Muscle of leg (tissue), 11 donors: ENCODE measurements around the gene RAPGEF5. TPM values are rescaled to one million over a fixed set of nuclear protein-coding genes. Genes with fewer than 3 reads are reported as not detected.

Experiments used
- DNase-seq: peaks from one replicate; pipeline ENCODE4 v3.0.0; 2013
- H3K27ac ChIP-seq: one replicate; pipeline ENCODE4 v1.5.1; 2013; ENCODE audit warnings: mild to moderate bottlenecking, low read length, control low read depth
- H3K27me3 ChIP-seq: one replicate; pipeline ENCODE4 v1.6.1; 2013; ENCODE audit warnings: low read length; ENCODE audit not compliant: control insufficient read depth, insufficient read depth
- H3K36me3 ChIP-seq: one replicate; pipeline ENCODE4 v1.6.1; 2013; ENCODE audit warnings: low read length; ENCODE audit not compliant: control insufficient read depth, insufficient read depth
- H3K4me1 ChIP-seq: one replicate; pipeline ENCODE4 v1.6.1; 2013; ENCODE audit warnings: low read length; ENCODE audit not compliant: control insufficient read depth, insufficient read depth
- H3K4me3 ChIP-seq: one replicate; pipeline ENCODE4 v1.5.1; 2013; ENCODE audit warnings: low read length, control low read depth
- H3K9me3 ChIP-seq: replicated peaks from 2 replicates; pipeline ENCODE4 v1.6.1; 2013; ENCODE audit warnings: low read depth, low read length; ENCODE audit not compliant: control insufficient read depth
- WGBS: methylation state at CpG from one replicate; pipeline ENCODE4 v1.1.5; 2013; ENCODE audit warnings: missing lambda C conversion rate; ENCODE audit not compliant: insufficient coverage; 5-methylcytosine and 5-hydroxymethylcytosine counted together
- polyA plus RNA-seq, 8 donors: library from polyadenylated mRNA; unstranded; fragments of 120-200 nt; gene quantifications; one replicate each; pipeline versions ENCODE4 v1.2.1 to v1.2.3, GENCODE V29; 2013; ENCODE audit warnings: inconsistent platforms in 1 of 8, low replicate concordance in 1 of 8; ENCODE audit not compliant: insufficient read length in 8 of 8, insufficient read depth in 1 of 8
- total RNA-seq: library from RNA; stranded (reverse); fragments of 120-200 nt; gene quantifications from one replicate; pipeline ENCODE4 v1.2.4, GENCODE V29; 2013

The RAPGEF5 gene
- total and polyA plus RNA-seq, 9 donors: 11.2 to 21.8 (median 13.5) TPM

DNA sequence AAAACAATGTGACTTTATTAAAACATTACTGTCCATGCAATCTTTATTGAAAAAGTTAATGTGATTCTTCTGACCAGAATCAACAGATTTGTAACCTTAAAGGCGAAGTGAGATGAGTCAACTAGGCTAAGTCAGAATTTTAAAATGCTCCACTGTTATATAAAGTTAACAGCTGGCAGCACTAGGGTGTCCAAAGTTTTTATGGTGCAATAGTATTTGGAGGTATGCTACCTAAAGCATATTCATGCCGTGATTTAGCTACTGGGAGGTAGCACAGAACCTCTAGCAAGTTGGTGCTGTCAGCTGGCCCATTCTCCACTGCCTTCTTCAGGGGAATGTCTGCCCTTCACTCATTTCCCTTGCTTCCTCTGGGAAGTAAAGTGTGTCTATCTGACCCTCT is 126.7 kb downstream of the RAPGEF5 start:
- Histone ChIP-seq H3K4me1 (no peaks in the 10 kb centered on the region), H3K27ac (no peak overlapping the region), H3K9me3 (no peaks in the 10 kb centered on the region), H3K27me3 (no peaks in the 10 kb centered on the region), H3K36me3 (no peaks in the 10 kb centered on the region), H3K4me3 (no peak overlapping the region)
- 100% methylated on average over 1 of the region's 2 CpGs for WGBS
- DNase-seq: no peak

GRCh38 chr7:22229148-22229547 is 127.8 kb downstream of the RAPGEF5 start:
- no CpG with 5 or more reads among the region's 2 CpGs for WGBS
- DNase-seq: no peak
- no peaks in the 10 kb centered on the region for H3K36me3 ChIP-seq
- H3K27ac ChIP-seq: no peak overlapping the region
- no peaks in the 10 kb centered on the region for H3K4me1 ChIP-seq
- H3K4me3 ChIP-seq: no peak overlapping the region
- H3K27me3 ChIP-seq: no peaks in the 10 kb centered on the region
- H3K9me3 ChIP-seq: no peaks in the 10 kb centered on the region

DNA sequence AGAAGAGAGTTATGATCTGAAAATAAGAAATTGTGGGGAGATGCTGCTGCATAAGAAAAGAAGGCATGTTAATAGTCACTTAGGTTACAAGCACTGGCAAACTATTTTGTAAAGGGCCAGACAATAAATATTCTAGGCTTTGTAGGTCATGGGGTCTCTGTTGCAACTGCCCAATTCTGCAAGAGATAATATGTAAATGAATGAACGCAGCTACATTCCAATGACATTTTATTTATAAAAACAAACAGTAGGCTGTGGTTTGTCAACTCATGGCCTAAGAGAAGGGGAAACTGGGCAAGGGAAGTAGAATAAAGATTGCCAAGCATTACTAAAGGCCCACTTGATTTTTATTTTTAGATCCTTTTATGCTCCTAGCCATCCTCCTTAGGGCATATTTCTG is 133.1 kb downstream of the RAPGEF5 start:
- no peak overlapping the region for H3K4me3 ChIP-seq
- H3K27ac ChIP-seq: no peak overlapping the region
- H3K27me3 ChIP-seq: no peaks in the 10 kb centered on the region
- WGBS: no CpG with 5 or more reads among the region's 1 CpG
- DNase-seq: no peak
- H3K4me1 ChIP-seq: no peaks in the 10 kb centered on the region
- H3K36me3 ChIP-seq: no peaks in the 10 kb centered on the region
- H3K9me3 ChIP-seq: no peaks in the 10 kb centered on the region

DNA sequence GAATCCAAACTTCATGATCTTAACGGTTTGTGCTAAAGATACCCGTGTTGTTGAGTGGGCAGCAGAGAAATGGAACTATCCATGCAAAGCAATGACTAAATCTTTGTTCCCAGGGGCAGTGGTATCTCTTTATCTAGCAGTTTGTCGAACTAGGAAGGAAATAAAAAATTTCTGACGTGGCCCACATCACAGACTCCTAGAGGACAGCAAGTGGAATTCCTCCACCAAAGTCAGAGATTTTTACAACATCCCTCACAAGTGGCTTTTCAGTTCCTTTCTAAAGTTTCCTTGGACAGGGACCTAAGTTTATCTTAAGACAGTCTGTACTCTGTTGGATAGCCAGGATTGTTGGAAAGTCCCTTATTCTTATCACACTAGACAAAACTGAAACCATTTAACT is 136.0 kb downstream of the RAPGEF5 start:
- Histone ChIP-seq H3K27me3 (no peaks in the 10 kb centered on the region), H3K36me3 (no peaks in the 10 kb centered on the region), H3K9me3 (no peaks in the 10 kb centered on the region), H3K27ac (peak overlapping the region; percentile 71), H3K4me1 (no peaks in the 10 kb centered on the region), H3K4me3 (no peak overlapping the region)
- no peak for DNase-seq
- WGBS: no CpG with 5 or more reads among the region's 4 CpGs

DNA sequence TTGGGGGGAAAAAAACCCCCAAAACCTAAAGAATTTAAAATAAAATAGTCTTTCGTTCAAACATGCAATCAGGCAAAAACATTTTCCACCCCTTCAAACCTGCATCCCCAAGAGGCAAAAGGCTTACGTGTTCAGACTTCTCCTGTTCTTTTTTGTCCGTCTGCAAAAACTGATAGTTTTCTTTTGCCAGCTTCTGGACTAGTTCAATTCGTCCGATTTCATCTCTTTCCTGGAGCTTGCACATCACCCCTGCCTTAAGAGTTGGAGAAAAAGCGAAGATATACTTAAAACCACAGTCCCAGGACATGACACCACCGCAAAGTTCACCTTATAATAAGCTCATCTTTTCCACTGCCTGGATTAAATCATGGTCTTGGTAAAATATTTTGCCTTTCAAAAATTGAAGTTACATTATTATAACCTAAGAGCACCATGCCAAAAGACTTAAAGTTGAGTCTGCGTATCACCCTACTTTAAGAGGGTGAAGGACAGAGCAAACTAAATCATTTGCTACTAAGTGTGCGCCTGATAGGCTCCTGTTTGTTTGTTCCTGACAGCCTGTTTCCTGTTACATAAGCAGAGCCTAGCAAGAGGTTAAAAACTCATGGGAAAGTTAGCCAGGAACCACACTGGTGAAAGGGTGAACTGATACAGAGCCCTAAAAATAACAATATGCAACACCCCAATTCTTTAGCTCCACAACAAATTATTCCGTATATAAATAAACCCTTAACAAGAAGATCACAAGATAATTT is 137.0 kb downstream of the RAPGEF5 start:
- Histone ChIP-seq H3K9me3 (no peaks in the 10 kb centered on the region), H3K4me1 (no peaks in the 10 kb centered on the region), H3K27me3 (no peaks in the 10 kb centered on the region), H3K4me3 (peak overlapping the region; percentile 31), H3K36me3 (no peaks in the 10 kb centered on the region), H3K27ac (peak overlapping the region; percentile 71)
- 51% methylated on average over 2 of the region's 10 CpGs for WGBS
- peak; percentile 25 for DNase-seq

DNA sequence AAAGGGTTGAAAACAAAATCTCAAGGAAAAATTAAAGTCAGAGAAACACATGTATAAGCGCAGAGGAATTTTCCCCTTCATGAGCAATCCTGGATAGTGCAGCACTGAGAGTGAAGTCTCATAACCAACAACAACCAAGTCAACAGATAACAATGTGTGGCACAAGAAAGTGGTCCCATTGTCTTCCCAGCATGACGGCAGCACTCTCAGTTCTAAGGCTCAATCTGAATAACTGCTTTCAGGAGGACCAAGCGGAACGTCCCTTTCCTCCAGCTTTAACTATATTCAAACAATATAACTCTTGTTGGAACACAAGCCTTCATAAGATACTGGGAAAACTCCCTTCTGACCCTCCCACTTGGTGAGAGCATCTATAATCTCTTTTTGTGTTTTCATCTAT is 137.9 kb downstream of the RAPGEF5 start:
- Histone ChIP-seq H3K9me3 (no peaks in the 10 kb centered on the region), H3K4me1 (no peaks in the 10 kb centered on the region), H3K27me3 (no peaks in the 10 kb centered on the region), H3K36me3 (no peaks in the 10 kb centered on the region), H3K27ac (peak overlapping the region; percentile 71), H3K4me3 (peak overlapping the region; percentile 31)
- DNase-seq: peak; percentile 27
- WGBS: no CpG with 5 or more reads among the region's 4 CpGs

DNA sequence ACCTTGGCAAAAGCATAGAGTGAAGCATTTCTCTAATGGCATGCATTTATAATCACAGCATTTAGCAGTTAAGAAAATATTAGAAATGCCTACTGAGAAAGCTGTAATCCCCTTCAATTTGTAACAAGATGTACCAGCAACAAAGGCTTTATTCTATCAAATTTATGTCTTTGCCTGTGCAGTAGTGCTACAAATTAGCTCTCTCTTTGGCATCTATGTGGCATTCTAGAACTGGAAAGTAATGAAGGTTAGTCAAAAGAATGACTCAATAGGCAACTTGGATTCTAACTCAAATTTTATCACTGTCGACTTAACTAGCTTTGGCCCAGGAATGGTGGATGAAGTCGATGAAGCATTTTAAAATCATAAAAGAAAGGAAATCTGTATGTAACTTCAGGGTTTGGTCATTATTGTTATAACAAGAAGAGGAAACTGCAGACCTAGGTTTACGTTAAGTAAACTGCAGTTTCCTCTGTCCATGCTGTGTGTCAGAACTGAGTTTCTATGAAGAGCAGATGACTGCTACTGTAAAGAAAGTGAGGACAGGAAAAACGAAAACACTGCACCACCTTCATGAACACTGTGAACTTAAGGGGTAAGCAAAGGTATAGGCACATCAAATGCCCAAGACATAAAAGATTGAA is 140.0 kb downstream of the RAPGEF5 start:
- Histone ChIP-seq H3K4me1 (no peaks in the 10 kb centered on the region), H3K9me3 (no peaks in the 10 kb centered on the region), H3K36me3 (no peaks in the 10 kb centered on the region), H3K27ac (peak overlapping the region; percentile 58), H3K4me3 (peak overlapping the region; percentile 18), H3K27me3 (no peaks in the 10 kb centered on the region)
- WGBS: 57% methylated on average over 2 of the region's 4 CpGs
- DNase-seq: no peak

DNA sequence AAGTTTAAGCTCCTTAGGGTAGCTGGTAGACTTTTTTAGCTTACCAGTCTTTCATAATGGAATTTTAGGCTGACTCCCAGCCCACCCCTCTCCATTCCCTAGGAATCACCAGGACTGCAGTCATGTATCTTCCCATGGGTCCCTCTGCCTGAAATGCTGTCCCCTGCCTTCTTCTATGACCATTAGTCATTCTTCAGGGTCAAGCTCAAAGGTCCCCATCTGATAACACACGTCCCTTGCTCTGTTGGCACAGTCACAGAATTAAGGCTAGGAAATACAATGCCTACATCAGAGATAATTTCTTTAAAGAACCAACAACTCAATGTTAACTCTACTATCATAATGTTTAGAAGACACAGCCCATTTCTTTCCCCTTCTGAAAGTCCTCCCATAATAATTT is 140.6 kb downstream of the RAPGEF5 start:
- H3K9me3 ChIP-seq: no peaks in the 10 kb centered on the region
- no peaks in the 10 kb centered on the region for H3K36me3 ChIP-seq
- H3K27me3 ChIP-seq: no peaks in the 10 kb centered on the region
- DNase-seq: no peak
- H3K27ac ChIP-seq: peak overlapping the region; percentile 58
- WGBS: 100% methylated on average over 1 of the region's 1 CpG
- H3K4me1 ChIP-seq: no peaks in the 10 kb centered on the region
- no peak overlapping the region for H3K4me3 ChIP-seq

DNA sequence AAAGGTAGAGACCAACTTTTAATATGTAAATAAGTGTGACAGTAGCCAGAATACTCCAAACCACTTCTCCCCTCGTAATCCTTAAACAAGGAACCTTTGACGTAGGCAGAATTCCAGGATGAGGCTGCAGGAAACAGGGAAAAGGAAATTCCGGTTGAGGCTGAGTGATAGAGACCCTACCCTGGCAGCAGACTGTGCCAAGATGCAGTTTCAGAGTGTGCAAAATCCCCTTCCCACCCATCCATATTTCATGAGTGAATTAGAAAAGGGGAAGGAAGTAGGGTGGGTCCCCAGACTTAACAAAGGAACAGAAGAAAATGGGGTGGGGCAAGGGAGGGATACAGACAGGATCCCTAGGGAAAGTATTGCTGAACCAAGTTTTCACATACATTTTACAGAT is 143.0 kb downstream of the RAPGEF5 start:
- H3K27me3 ChIP-seq: no peaks in the 10 kb centered on the region
- H3K4me3 ChIP-seq: no peak overlapping the region
- H3K27ac ChIP-seq: peak overlapping the region; percentile 2
- WGBS: no CpG with 5 or more reads among the region's 3 CpGs
- no peaks in the 10 kb centered on the region for H3K9me3 ChIP-seq
- no peaks in the 10 kb centered on the region for H3K36me3 ChIP-seq
- H3K4me1 ChIP-seq: no peaks in the 10 kb centered on the region
- peak; percentile 36 for DNase-seq

DNA sequence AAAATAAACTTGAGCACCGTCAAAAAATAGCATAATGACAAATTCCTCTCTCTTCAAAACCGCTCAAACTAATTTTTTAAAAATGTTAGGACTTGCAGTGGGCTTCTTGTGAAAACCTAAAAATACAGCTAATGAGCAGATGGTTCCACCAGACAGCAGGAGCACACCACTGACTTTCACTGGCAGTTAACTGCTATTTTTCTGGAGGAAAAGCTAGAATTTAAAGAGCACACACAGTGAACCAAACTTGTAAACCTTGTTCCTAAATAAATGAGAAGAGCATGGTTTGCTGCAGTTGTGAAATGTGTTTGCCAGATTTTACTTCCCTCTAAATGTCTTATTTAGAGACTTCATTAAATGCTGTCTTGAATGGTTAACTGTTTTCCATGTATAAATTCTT is 143.9 kb downstream of the RAPGEF5 start:
- Histone ChIP-seq H3K4me3 (no peak overlapping the region), H3K27me3 (no peaks in the 10 kb centered on the region), H3K4me1 (no peaks in the 10 kb centered on the region), H3K27ac (peak overlapping the region; percentile 38), H3K9me3 (no peaks in the 10 kb centered on the region), H3K36me3 (no peaks in the 10 kb centered on the region)
- no peak for DNase-seq
- no CpG with 5 or more reads among the region's 2 CpGs for WGBS
